ENCODE data around the gene SHB. TPM values are rescaled to one million over a fixed set of nuclear protein-coding genes. Genes with fewer than 3 reads are reported as not detected.

SHB gene
- polyA plus RNA-seq (2013), result 21.8 and 22.1 TPM in 2 replicates

GRCh38 chr9:38068701-38069628, at the start of gene SHB:
TSS of gene SHB (minus strand) at chr9:38069227. CDS start at chr9:38068645, 582 bp downstream.
- Histone ChIP-seq H4K91ac (ENCODE audit: low read depth, low read length) (peak within 1 kb of the TSS; percentile 93), H2BK5ac (ENCODE audit: low read depth, low read length, poor library complexity) (peak within 1 kb of the TSS; percentile 86), H3K79me1 (ENCODE audit: low read length) (peaks cover 26% of the 10 kb centered on the region), H3K9ac (ENCODE audit: low read length) (peak within 1 kb of the TSS; percentile 87), H3K4ac (ENCODE audit: low read depth, low read length) (peak within 1 kb of the TSS; percentile 97), H3K9me3 (ENCODE audit: insufficient read depth, low read depth, low read length) (peaks cover 3% of the 10 kb centered on the region), H2AFZ (ENCODE audit: insufficient read depth, low read length, poor library complexity) (peak within 1 kb of the TSS; percentile 52), H3K79me2 (ENCODE audit: control insufficient read depth, insufficient read depth, low read length, poor library complexity) (peaks cover 44% of the 10 kb centered on the region), H3K4me3 (ENCODE audit: low read depth, low read length) (peak within 1 kb of the TSS; percentile 94), H2AK5ac (ENCODE audit: low read length) (peak within 1 kb of the TSS; percentile 66), H3K18ac (ENCODE audit: low read length) (peak within 1 kb of the TSS; percentile 98), H2BK120ac (ENCODE audit: insufficient read depth, low read length, poor library complexity) (peak within 1 kb of the TSS; percentile 80), H3K23ac (ENCODE audit: low read length) (peak within 1 kb of the TSS; percentile 41), H2BK12ac (ENCODE audit: low read length) (peak within 1 kb of the TSS; percentile 78), H4K8ac (ENCODE audit: low read depth, low read length) (peak within 1 kb of the TSS; percentile 68), H3K4me1 (ENCODE audit: control insufficient read depth in 1 of 2, insufficient read depth in 2 of 2, low read length in 2 of 2) (peaks cover 21 to 35% of the 10 kb centered on the region in 2 experiments), H3K27ac (ENCODE audit: low read depth, low read length) (peak within 1 kb of the TSS; percentile 95), H3K36me3 (ENCODE audit: control insufficient read depth in 1 of 2, insufficient read depth in 2 of 2, low read length in 2 of 2) (peaks cover 4 to 9% of the 10 kb centered on the region in 2 experiments), H3K14ac (ENCODE audit: low read length) (peak within 1 kb of the TSS; percentile 98), H4K12ac (ENCODE audit: low read depth, low read length) (peak within 1 kb of the TSS; percentile 0), H3K4me2 (ENCODE audit: low read length) (peak within 1 kb of the TSS; percentile 69), H3K27me3 (ENCODE audit: insufficient read depth, low read length) (no peaks in the 10 kb centered on the region)
- peak; percentile 87 to 89 for DNase-seq
- WGBS (ENCODE audit: extremely low coverage, insufficient coverage, insufficient read length), result no CpG with 5 or more reads among the region's 134 CpGs

GRCh38 chr9:38117651-38118050, 48.6 kb upstream of the SHB start:
- H3K9me3 ChIP-seq (ENCODE audit: insufficient read depth, low read depth, low read length), result peaks cover 2% of the 10 kb centered on the region
- no peak overlapping the region for H2AK5ac ChIP-seq (ENCODE audit: low read length)
- no peak overlapping the region for H2BK120ac ChIP-seq (ENCODE audit: insufficient read depth, low read length, poor library complexity)
- H4K8ac ChIP-seq (ENCODE audit: low read depth, low read length), result no peak overlapping the region
- no peak overlapping the region for H3K23ac ChIP-seq (ENCODE audit: low read length)
- DNase-seq, result no peak
- peaks cover 2% of the 10 kb centered on the region for H3K79me1 ChIP-seq (ENCODE audit: low read length)
- no peak overlapping the region for H4K91ac ChIP-seq (ENCODE audit: low read depth, low read length)
- H3K4me2 ChIP-seq (ENCODE audit: low read length), result no peak overlapping the region
- no peak overlapping the region for H2AFZ ChIP-seq (ENCODE audit: insufficient read depth, low read length, poor library complexity)
- H3K9ac ChIP-seq (ENCODE audit: low read length), result no peak overlapping the region
- no peak overlapping the region for H2BK12ac ChIP-seq (ENCODE audit: low read length)
- no peak overlapping the region for H4K12ac ChIP-seq (ENCODE audit: low read depth, low read length)
- H3K36me3 ChIP-seq (ENCODE audit: control insufficient read depth in 1 of 2, insufficient read depth in 2 of 2, low read length in 2 of 2), result no peaks in the 10 kb centered on the region
- H3K4me1 ChIP-seq (ENCODE audit: control insufficient read depth in 1 of 2, insufficient read depth in 2 of 2, low read length in 2 of 2), result peaks cover 7 to 9% of the 10 kb centered on the region in 2 experiments
- no peak overlapping the region for H2BK5ac ChIP-seq (ENCODE audit: low read depth, low read length, poor library complexity)
- no CpG with 5 or more reads among the region's 5 CpGs for WGBS (ENCODE audit: extremely low coverage, insufficient coverage, insufficient read length)
- H3K79me2 ChIP-seq (ENCODE audit: control insufficient read depth, insufficient read depth, low read length, poor library complexity), result no peaks in the 10 kb centered on the region
- H3K14ac ChIP-seq (ENCODE audit: low read length), result no peak overlapping the region
- H3K4me3 ChIP-seq (ENCODE audit: low read depth, low read length), result no peak overlapping the region
- no peak overlapping the region for H3K27ac ChIP-seq (ENCODE audit: low read depth, low read length)
- H3K27me3 ChIP-seq (ENCODE audit: insufficient read depth, low read length), result no peaks in the 10 kb centered on the region
- no peak overlapping the region for H3K18ac ChIP-seq (ENCODE audit: low read length)
- no peak overlapping the region for H3K4ac ChIP-seq (ENCODE audit: low read depth, low read length)

- H3K14ac ChIP-seq (ENCODE audit: low read length), result no peak overlapping the region
- no peaks in the 10 kb centered on the region for H3K36me3 ChIP-seq (ENCODE audit: control insufficient read depth in 1 of 2, insufficient read depth in 2 of 2, low read length in 2 of 2)
- H3K4me1 ChIP-seq (ENCODE audit: control insufficient read depth in 1 of 2, insufficient read depth in 2 of 2, low read length in 2 of 2), result peaks cover 10 to 15% of the 10 kb centered on the region in 2 experiments
- no peak overlapping the region for H3K4me2 ChIP-seq (ENCODE audit: low read length)
- H3K4ac ChIP-seq (ENCODE audit: low read depth, low read length), result no peak overlapping the region
- no peak overlapping the region for H2BK120ac ChIP-seq (ENCODE audit: insufficient read depth, low read length, poor library complexity)
- H3K79me2 ChIP-seq (ENCODE audit: control insufficient read depth, insufficient read depth, low read length, poor library complexity), result no peaks in the 10 kb centered on the region
- no peak overlapping the region for H2AK5ac ChIP-seq (ENCODE audit: low read length)
- no peak for DNase-seq
- H3K9ac ChIP-seq (ENCODE audit: low read length), result no peak overlapping the region
- H2BK12ac ChIP-seq (ENCODE audit: low read length), result no peak overlapping the region
- no peak overlapping the region for H4K8ac ChIP-seq (ENCODE audit: low read depth, low read length)
- H3K4me3 ChIP-seq (ENCODE audit: low read depth, low read length), result no peak overlapping the region
- H3K9me3 ChIP-seq (ENCODE audit: insufficient read depth, low read depth, low read length), result no peaks in the 10 kb centered on the region
- no peak overlapping the region for H2BK5ac ChIP-seq (ENCODE audit: low read depth, low read length, poor library complexity)
- no peak overlapping the region for H4K91ac ChIP-seq (ENCODE audit: low read depth, low read length)
- no peaks in the 10 kb centered on the region for H3K27me3 ChIP-seq (ENCODE audit: insufficient read depth, low read length)
- peak overlapping the region; percentile 27 for H3K27ac ChIP-seq (ENCODE audit: low read depth, low read length)
- no peak overlapping the region for H2AFZ ChIP-seq (ENCODE audit: insufficient read depth, low read length, poor library complexity)
- no peak overlapping the region for H3K23ac ChIP-seq (ENCODE audit: low read length)
- peaks cover 4% of the 10 kb centered on the region for H3K79me1 ChIP-seq (ENCODE audit: low read length)
- no peak overlapping the region for H3K18ac ChIP-seq (ENCODE audit: low read length)
- no peak overlapping the region for H4K12ac ChIP-seq (ENCODE audit: low read depth, low read length)
Observed at GRCh38 chr9:38114905-38115304, 45.9 kb upstream of the SHB start.

GRCh38 chr9:38112456-38112855, 43.4 kb upstream of the SHB start:
- Histone ChIP-seq H3K79me2 (ENCODE audit: control insufficient read depth, insufficient read depth, low read length, poor library complexity) (no peaks in the 10 kb centered on the region), H3K9ac (ENCODE audit: low read length) (no peak overlapping the region), H2BK5ac (ENCODE audit: low read depth, low read length, poor library complexity) (no peak overlapping the region), H4K8ac (ENCODE audit: low read depth, low read length) (no peak overlapping the region), H4K12ac (ENCODE audit: low read depth, low read length) (no peak overlapping the region), H3K27me3 (ENCODE audit: insufficient read depth, low read length) (no peaks in the 10 kb centered on the region), H4K91ac (ENCODE audit: low read depth, low read length) (no peak overlapping the region), H3K4ac (ENCODE audit: low read depth, low read length) (no peak overlapping the region), H2AFZ (ENCODE audit: insufficient read depth, low read length, poor library complexity) (no peak overlapping the region), H3K79me1 (ENCODE audit: low read length) (peaks cover 6% of the 10 kb centered on the region), H3K23ac (ENCODE audit: low read length) (no peak overlapping the region), H3K14ac (ENCODE audit: low read length) (no peak overlapping the region), H2AK5ac (ENCODE audit: low read length) (no peak overlapping the region), H3K36me3 (ENCODE audit: control insufficient read depth in 1 of 2, insufficient read depth in 2 of 2, low read length in 2 of 2) (no peaks in the 10 kb centered on the region), H3K4me2 (ENCODE audit: low read length) (no peak overlapping the region), H3K27ac (ENCODE audit: low read depth, low read length) (no peak overlapping the region), H3K9me3 (ENCODE audit: insufficient read depth, low read depth, low read length) (no peaks in the 10 kb centered on the region), H3K4me1 (ENCODE audit: control insufficient read depth in 1 of 2, insufficient read depth in 2 of 2, low read length in 2 of 2) (peaks cover 17 to 23% of the 10 kb centered on the region in 2 experiments), H2BK12ac (ENCODE audit: low read length) (no peak overlapping the region), H3K18ac (ENCODE audit: low read length) (no peak overlapping the region), H2BK120ac (ENCODE audit: insufficient read depth, low read length, poor library complexity) (no peak overlapping the region), H3K4me3 (ENCODE audit: low read depth, low read length) (no peak overlapping the region)
- DNase-seq, result no peak
- WGBS (ENCODE audit: extremely low coverage, insufficient coverage, insufficient read length), result no CpG with 5 or more reads among the region's 1 CpG
